Natural killer cell treated with Interleukin-12 subunit alpha and Interleukin-12 subunit beta and Interleukin-15 and Interleukin-18, amount 100 ng/mL, for 72 hours (primary cell): ENCODE results near the gene ART3. TPM values are rescaled to one million over a fixed set of nuclear protein-coding genes. Genes with fewer than 3 reads are reported as not detected.
A peak's percentile ranks its signal among the peaks of the same experiment; 100 is the strongest.

ENCODE experiments used
- ATAC-seq, 2 donors: fragments of 150-1000 bp; cut with Tn5 transposase in 1 of 2; sonication (Bioruptor Pico), chemical (Tn5 transposase) in 1 of 2; 2 replicates each; pipeline ENCODE4 v1.10.0; 2021
- DNase-seq: peaks from one replicate; pipeline ENCODE4 v3.0.0; 2022; ENCODE audit warnings: low spot score
- H3K27ac Mint-ChIP-seq, 2 donors: 1 replicate in 1 of 2; 2 replicates in 1 of 2; pipeline ENCODE4 v1.8.0; 2022; ENCODE audit warnings: mixed read lengths in 2 of 2, mild to moderate bottlenecking in 1 of 2, moderate library complexity in 1 of 2
- H3K27me3 Mint-ChIP-seq, 2 donors: 1 replicate in 1 of 2; 2 replicates in 1 of 2; pipeline ENCODE4 v1.8.0; 2022; ENCODE audit warnings: mixed read lengths in 2 of 2
- H3K36me3 Mint-ChIP-seq: one replicate; pipeline ENCODE4 v1.8.0; 2022; ENCODE audit warnings: mixed read lengths
- H3K4me1 Mint-ChIP-seq, 2 donors: 1 replicate in 1 of 2; 2 replicates in 1 of 2; pipeline ENCODE4 v1.8.0; 2022; ENCODE audit warnings: low read depth in 2 of 2, mixed read lengths in 2 of 2, mild to moderate bottlenecking in 1 of 2
- H3K4me3 Mint-ChIP-seq: one replicate; pipeline ENCODE4 v1.8.0; 2022; ENCODE audit warnings: mixed read lengths
- H3K9me3 Mint-ChIP-seq: 2 replicates; pipeline ENCODE4 v1.8.0; 2022; ENCODE audit warnings: mixed read lengths
- total RNA-seq, 2 donors: library from RNA; stranded (reverse); gene quantifications; one replicate each; pipeline ENCODE4 v1.2.3, GENCODE V29; 2022

Gene ART3
- total RNA-seq, 2 donors from 2014 or later: 5.4 TPM; not detected in 1

GRCh38 chr4:76127754-76128153, 53.2 kb downstream of the ART3 start:
- no peaks in the 10 kb centered on the region for H3K9me3 Mint-ChIP-seq
- ATAC-seq (no peak), DNase-seq (no peak)
- peaks cover 27% of the 10 kb centered on the region for H3K36me3 Mint-ChIP-seq
- H3K4me1 Mint-ChIP-seq: peaks cover 0 to 3% of the 10 kb centered on the region in 2 donors
- H3K27ac Mint-ChIP-seq: no peak overlapping the region
- H3K27me3 Mint-ChIP-seq: no peaks in the 10 kb centered on the region
- H3K4me3 Mint-ChIP-seq: no peak overlapping the region

- DNase-seq (no peak), ATAC-seq (no peak)
- peaks cover 38% of the 10 kb centered on the region for H3K36me3 Mint-ChIP-seq
- H3K9me3 Mint-ChIP-seq: no peaks in the 10 kb centered on the region
- H3K4me1 Mint-ChIP-seq: peaks cover 7 to 29% of the 10 kb centered on the region in 2 donors
- H3K27me3 Mint-ChIP-seq: no peaks in the 10 kb centered on the region
- no peak overlapping the region for H3K27ac Mint-ChIP-seq
- H3K4me3 Mint-ChIP-seq: no peak overlapping the region
Measured at GRCh38 chr4:76141241-76141640, 66.7 kb downstream of the ART3 start.

DNA sequence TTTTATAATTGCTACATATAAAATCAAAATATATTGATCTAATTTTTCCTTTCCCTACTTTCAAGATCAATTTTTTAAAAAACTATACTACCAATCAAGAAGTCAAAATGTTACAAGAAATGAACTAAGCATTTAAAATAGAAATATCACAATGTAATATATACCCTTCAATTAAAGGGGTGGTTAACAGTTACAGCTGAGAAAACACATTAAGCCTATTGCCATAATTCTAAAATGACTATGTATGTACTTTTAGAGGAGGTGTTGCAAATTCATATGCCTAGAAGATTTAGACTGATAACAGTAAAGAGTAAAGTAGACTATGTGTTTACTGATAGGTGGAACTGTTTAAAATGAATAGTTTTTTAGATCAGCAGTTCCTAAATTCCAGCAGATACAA, 70.0 kb downstream of the ART3 start:
- Mint-ChIP-seq H3K4me1 (peaks cover 12 to 32% of the 10 kb centered on the region in 2 donors), H3K27me3 (no peaks in the 10 kb centered on the region), H3K9me3 (no peaks in the 10 kb centered on the region), H3K27ac (no peak overlapping the region), H3K36me3 (peaks cover 21% of the 10 kb centered on the region), H3K4me3 (no peak overlapping the region)
- DNase-seq (no peak), ATAC-seq (no peak)

- DNase-seq (peak; percentile 62), ATAC-seq (peak; percentile 66 to 75)
- Mint-ChIP-seq H3K27ac (peak overlapping the region; percentile 89 to 98), H3K27me3 (no peaks in the 10 kb centered on the region), H3K4me1 (peaks cover 12 to 27% of the 10 kb centered on the region in 2 donors), H3K9me3 (no peaks in the 10 kb centered on the region), H3K36me3 (peaks cover 4% of the 10 kb centered on the region), H3K4me3 (peak overlapping the region; percentile 96)
Measured at GRCh38 chr4:76147454-76148141, 73.1 kb downstream of the ART3 start.

DNA sequence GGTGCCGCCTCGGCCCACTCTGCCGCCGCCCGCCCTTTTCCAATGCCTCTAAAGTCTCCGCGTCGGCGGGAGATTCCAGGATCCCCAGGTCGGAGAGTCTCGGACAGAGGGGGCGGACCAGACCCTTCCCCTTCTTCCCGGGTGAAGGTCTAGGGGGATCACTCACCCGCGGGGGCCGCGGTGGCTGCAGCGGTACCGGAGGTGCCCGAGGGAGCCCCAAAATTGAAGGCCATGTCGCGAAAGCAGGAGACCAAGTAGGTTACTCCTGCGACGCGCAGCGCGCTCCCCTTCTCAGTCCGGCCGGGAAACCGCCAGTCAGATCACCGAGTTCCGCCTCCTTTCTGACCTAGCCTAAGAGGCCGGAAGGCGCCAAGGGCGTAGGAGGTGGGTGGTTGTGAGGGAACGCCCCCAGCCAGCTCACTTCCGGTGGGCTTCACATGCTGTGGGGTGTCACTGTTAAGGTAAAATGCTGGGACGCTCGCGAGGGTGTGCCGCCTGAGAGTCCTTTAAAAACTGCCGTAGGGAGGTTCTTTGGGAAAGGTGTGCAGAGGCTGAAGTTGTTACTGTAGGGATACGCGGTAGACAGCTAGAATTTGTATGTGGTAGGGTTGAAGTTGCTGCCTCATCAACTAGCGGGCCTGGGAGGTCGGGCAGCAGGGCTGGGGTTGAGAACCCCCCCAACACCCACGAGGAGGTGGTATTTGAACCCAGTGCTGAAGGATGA, 73.8 kb downstream of the ART3 start, which contains the start of gene NUP54:
Gene NUP54, minus strand, starts transcription at position 256 of the 724 bp plus-strand sequence. Its CDS starts 23 bp downstream, at position 233.
- peak; percentile 100 for ATAC-seq

GRCh38 chr4:76153356-76153755, 78.8 kb downstream of the ART3 start:
- Mint-ChIP-seq H3K4me1 (peaks cover 8 to 10% of the 10 kb centered on the region in 2 donors), H3K4me3 (no peak overlapping the region), H3K36me3 (no peaks in the 10 kb centered on the region), H3K9me3 (no peaks in the 10 kb centered on the region), H3K27me3 (no peaks in the 10 kb centered on the region), H3K27ac (no peak overlapping the region)
- DNase-seq (no peak), ATAC-seq (no peak)

More for the DNA sequence above, 73.8 kb downstream of the ART3 start, which contains the start of gene NUP54:
- peak within 1 kb of the TSS; percentile 89 to 98 for H3K27ac Mint-ChIP-seq
- no peaks in the 10 kb centered on the region for H3K27me3 Mint-ChIP-seq
- peak; percentile 94 for DNase-seq
- no peaks in the 10 kb centered on the region for H3K36me3 Mint-ChIP-seq
- H3K4me1 Mint-ChIP-seq: peaks cover 12 to 27% of the 10 kb centered on the region in 2 donors
- no peaks in the 10 kb centered on the region for H3K9me3 Mint-ChIP-seq
- H3K4me3 Mint-ChIP-seq: peak within 1 kb of the TSS; percentile 96

- Mint-ChIP-seq H3K27ac (no peak overlapping the region), H3K36me3 (no peaks in the 10 kb centered on the region), H3K4me3 (no peak overlapping the region), H3K4me1 (no peaks in the 10 kb centered on the region), H3K27me3 (no peaks in the 10 kb centered on the region), H3K9me3 (no peaks in the 10 kb centered on the region)
- DNase-seq: no peak
- ATAC-seq: no peak
Measured at GRCh38 chr4:76155979-76156378, 81.5 kb downstream of the ART3 start.

DNA sequence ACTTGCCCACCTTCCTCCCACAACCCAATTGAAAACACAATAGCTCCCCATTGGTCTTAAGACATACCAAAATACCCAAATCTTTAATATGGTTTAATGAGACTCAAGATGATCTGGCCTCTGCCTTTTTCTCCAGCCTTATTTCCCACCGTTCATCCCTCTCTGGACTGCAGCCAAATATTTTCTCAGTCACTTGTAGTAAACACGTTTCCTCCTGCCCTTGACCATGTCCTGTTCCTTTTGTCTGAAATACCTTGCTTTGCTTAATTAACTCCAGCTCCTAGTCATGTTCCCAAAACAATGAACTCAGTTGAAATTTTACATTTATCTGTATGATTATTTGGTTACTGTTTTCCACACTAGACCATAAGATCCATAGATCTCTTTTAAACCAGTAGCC, 82.1 kb downstream of the ART3 start:
- H3K27me3 Mint-ChIP-seq: no peaks in the 10 kb centered on the region
- ATAC-seq (no peak), DNase-seq (no peak)
- H3K4me1 Mint-ChIP-seq: no peaks in the 10 kb centered on the region
- no peak overlapping the region for H3K27ac Mint-ChIP-seq
- H3K4me3 Mint-ChIP-seq: no peak overlapping the region
- H3K9me3 Mint-ChIP-seq: no peaks in the 10 kb centered on the region
- no peaks in the 10 kb centered on the region for H3K36me3 Mint-ChIP-seq

GRCh38 chr4:76160355-76160754, 85.8 kb downstream of the ART3 start:
- ATAC-seq: no peak

More at GRCh38 chr4:76160355-76160754, 85.8 kb downstream of the ART3 start:
- no peak for DNase-seq
- peaks cover 4% of the 10 kb centered on the region for H3K36me3 Mint-ChIP-seq
- H3K9me3 Mint-ChIP-seq: no peaks in the 10 kb centered on the region
- no peaks in the 10 kb centered on the region for H3K4me1 Mint-ChIP-seq
- H3K4me3 Mint-ChIP-seq: no peak overlapping the region
- no peak overlapping the region for H3K27ac Mint-ChIP-seq
- H3K27me3 Mint-ChIP-seq: no peaks in the 10 kb centered on the region

Other genes with a start within 250 kb of the ART3 start
- not detected for gene PPEF2, start 172.3 kb upstream of the ART3 start, total RNA-seq
- gene NAAA, start 133.7 kb upstream of the ART3 start, total RNA-seq: 10 to 100 TPM; 17.5 to 48.2 TPM
- gene SDAD1, start 83.8 kb upstream of the ART3 start, total RNA-seq: 10 to 100 TPM; 57.8 to 67.9 TPM
- gene CXCL9, start 67.2 kb upstream of the ART3 start, total RNA-seq: 1 to 10 TPM in 1 of 2 donors, under 1 TPM in 1; 0.57 to 8.6 TPM
- 100 to 1,000 TPM in 1 of 2 donors, 1 to 10 TPM in 1; 2.0 to 117 TPM for gene CXCL10, start 51.2 kb upstream of the ART3 start, total RNA-seq
- 1 to 10 TPM in 1 of 2 donors, not detected in 1; 2.5 TPM for gene CXCL11, start 38.6 kb upstream of the ART3 start, total RNA-seq
- 10 to 100 TPM; 63.7 to 66.6 TPM for gene NUP54, start 73.7 kb downstream of the ART3 start, total RNA-seq
- 10 to 100 TPM in 1 of 2 donors, 1 to 10 TPM in 1; 9.9 to 13.9 TPM for gene SCARB2, start 139.1 kb downstream of the ART3 start, total RNA-seq
- gene FAM47E, start 177.0 kb downstream of the ART3 start, total RNA-seq: not detected
- 1 to 10 TPM; 3.6 to 3.9 TPM for gene STBD1, start 232.0 kb downstream of the ART3 start, total RNA-seq